Effector memory CD8-positive, alpha-beta T cell (primary cell): Measurements from ENCODE around the gene FNDC1.

ENCODE experiments used
- ATAC-seq: fragments of 150-1000 bp; cut with Tn5 transposase; replicated peaks from 2 replicates; pipeline ENCODE4 v1.10.0; 2021; ENCODE audit warnings: mild to moderate bottlenecking, moderate library complexity
- DNase-seq, 3 experiments: peaks; one replicate each; pipeline ENCODE4 v3.0.0; 2021
- H3K27ac Mint-ChIP-seq, 2 donors: one replicate each; pipeline ENCODE4 v1.8.0; 2022; ENCODE audit warnings: mild to moderate bottlenecking in 2 of 2, mixed read lengths in 2 of 2, moderate library complexity in 2 of 2
- H3K27me3 Mint-ChIP-seq, 2 donors: one replicate each; pipeline ENCODE4 v1.8.0; 2022; ENCODE audit warnings: mixed read lengths in 2 of 2
- H3K36me3 Mint-ChIP-seq: one replicate; pipeline ENCODE4 v1.8.0; 2022; ENCODE audit warnings: mild to moderate bottlenecking, moderate library complexity, mixed read lengths; ENCODE audit not compliant: insufficient read depth
- H3K4me1 Mint-ChIP-seq, 2 donors: one replicate each; pipeline ENCODE4 v1.8.0; 2022; ENCODE audit warnings: low read depth in 2 of 2, mixed read lengths in 2 of 2
- H3K4me3 Mint-ChIP-seq, 2 donors: one replicate each; pipeline ENCODE4 v1.8.0; 2022; ENCODE audit warnings: mild to moderate bottlenecking in 2 of 2, mixed read lengths in 2 of 2, moderate library complexity in 2 of 2
- H3K9me3 Mint-ChIP-seq, 2 donors: one replicate each; pipeline ENCODE4 v1.8.0; 2022; ENCODE audit warnings: mixed read lengths in 2 of 2

FNDC1 gene

DNA sequence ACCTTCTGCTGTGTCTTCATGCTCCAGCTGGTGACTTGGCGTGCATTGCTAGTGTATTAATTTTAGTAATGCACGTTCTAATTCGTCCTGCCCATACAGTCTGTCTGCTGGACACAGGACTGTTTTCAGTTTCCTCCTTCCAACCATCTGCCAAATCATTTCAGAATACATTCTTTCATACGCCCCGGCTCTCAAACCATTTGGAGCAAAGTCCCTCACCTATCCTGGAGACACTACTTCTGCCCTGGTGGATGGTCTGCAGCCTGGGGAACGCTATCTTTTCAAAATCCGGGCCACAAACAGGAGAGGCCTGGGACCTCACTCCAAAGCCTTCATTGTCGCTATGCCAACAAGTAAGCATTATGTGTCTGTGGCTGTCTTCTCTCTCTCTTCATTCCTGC lies 60.5 kb downstream of the FNDC1 start:
- Mint-ChIP-seq H3K4me1 (peaks cover 0 to 2% of the 10 kb centered on the region in 2 donors), H3K27ac (no peak overlapping the region), H3K36me3 (no peaks in the 10 kb centered on the region), H3K27me3 (peaks cover 40 to 61% of the 10 kb centered on the region in 2 donors), H3K4me3 (no peak overlapping the region), H3K9me3 (no peaks in the 10 kb centered on the region)
- DNase-seq = no peak
- ATAC-seq = no peak

DNA sequence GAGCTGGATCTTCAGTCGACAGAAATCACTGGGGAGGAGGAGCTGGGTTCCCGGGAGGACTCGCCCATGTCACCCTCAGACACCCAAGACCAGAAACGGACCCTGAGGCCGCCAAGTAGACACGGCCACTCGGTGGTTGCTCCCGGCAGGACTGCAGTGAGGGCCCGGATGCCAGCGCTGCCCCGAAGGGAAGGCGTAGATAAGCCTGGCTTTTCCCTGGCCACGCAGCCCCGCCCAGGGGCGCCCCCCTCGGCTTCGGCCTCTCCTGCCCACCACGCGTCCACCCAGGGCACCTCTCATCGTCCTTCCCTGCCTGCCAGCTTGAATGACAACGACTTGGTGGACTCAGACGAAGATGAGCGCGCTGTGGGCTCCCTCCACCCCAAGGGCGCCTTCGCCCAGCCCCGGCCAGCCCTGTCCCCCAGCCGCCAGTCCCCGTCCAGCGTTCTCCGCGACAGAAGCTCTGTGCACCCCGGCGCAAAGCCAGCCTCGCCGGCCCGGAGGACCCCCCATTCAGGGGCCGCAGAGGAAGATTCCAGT lies 63.0 kb downstream of the FNDC1 start:
- H3K27me3 Mint-ChIP-seq = peaks cover 58 to 67% of the 10 kb centered on the region in 2 donors
- H3K4me3 Mint-ChIP-seq = peak overlapping the region in 1 of 2 donors; percentile 15
- ATAC-seq (no peak), DNase-seq (no peak)
- no peaks in the 10 kb centered on the region for H3K9me3 Mint-ChIP-seq
- H3K27ac Mint-ChIP-seq = no peak overlapping the region
- peaks cover 0 to 2% of the 10 kb centered on the region in 2 donors for H3K4me1 Mint-ChIP-seq
- H3K36me3 Mint-ChIP-seq = no peaks in the 10 kb centered on the region

DNA sequence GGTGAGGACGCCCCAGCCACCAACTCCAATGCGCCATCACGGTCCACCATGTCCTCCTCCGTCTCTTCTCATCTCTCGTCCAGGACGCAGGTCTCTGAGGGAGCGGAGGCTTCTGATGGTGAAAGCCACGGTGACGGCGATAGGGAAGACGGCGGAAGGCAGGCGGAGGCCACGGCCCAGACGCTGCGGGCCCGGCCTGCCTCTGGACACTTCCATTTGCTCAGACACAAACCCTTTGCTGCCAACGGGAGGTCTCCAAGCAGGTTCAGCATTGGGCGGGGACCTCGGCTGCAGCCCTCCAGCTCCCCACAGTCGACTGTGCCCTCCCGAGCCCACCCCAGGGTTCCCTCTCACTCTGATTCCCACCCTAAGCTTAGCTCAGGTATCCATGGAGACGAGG lies 63.6 kb downstream of the FNDC1 start:
- Mint-ChIP-seq H3K27ac (no peak overlapping the region), H3K9me3 (no peaks in the 10 kb centered on the region), H3K4me1 (peaks cover 0 to 2% of the 10 kb centered on the region in 2 donors), H3K36me3 (no peaks in the 10 kb centered on the region), H3K4me3 (no peak overlapping the region), H3K27me3 (peaks cover 61 to 66% of the 10 kb centered on the region in 2 donors)
- ATAC-seq = no peak
- DNase-seq = no peak

DNA sequence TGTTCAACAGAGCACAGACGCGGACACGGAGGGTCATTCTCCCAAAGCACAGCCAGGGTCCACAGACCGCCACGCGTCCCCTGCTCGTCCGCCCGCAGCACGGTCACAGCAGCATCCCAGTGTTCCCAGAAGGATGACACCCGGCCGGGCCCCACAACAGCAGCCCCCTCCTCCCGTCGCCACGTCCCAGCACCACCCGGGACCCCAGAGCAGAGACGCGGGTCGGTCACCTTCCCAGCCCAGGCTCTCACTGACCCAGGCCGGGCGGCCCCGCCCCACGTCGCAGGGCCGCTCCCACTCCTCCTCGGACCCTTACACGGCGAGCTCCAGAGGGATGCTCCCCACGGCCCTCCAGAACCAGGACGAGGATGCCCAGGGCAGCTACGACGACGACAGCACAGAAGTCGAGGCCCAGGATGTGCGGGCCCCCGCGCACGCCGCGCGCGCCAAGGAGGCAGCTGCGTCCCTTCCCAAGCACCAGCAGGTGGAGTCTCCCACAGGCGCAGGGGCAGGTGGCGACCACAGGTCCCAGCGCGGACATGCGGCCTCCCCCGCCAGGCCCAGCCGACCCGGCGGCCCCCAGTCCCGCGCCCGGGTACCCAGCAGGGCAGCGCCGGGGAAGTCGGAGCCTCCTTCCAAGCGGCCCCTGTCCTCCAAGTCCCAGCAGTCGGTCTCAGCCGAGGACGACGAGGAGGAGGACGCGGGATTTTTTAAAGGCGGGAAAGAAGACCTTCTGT lies 64.3 kb downstream of the FNDC1 start:
- Mint-ChIP-seq H3K9me3 (no peaks in the 10 kb centered on the region), H3K4me1 (peaks cover 0 to 2% of the 10 kb centered on the region in 2 donors), H3K36me3 (no peaks in the 10 kb centered on the region), H3K27me3 (peaks cover 65 to 68% of the 10 kb centered on the region in 2 donors), H3K4me3 (no peak overlapping the region), H3K27ac (no peak overlapping the region)
- DNase-seq (no peak), ATAC-seq (no peak)

DNA sequence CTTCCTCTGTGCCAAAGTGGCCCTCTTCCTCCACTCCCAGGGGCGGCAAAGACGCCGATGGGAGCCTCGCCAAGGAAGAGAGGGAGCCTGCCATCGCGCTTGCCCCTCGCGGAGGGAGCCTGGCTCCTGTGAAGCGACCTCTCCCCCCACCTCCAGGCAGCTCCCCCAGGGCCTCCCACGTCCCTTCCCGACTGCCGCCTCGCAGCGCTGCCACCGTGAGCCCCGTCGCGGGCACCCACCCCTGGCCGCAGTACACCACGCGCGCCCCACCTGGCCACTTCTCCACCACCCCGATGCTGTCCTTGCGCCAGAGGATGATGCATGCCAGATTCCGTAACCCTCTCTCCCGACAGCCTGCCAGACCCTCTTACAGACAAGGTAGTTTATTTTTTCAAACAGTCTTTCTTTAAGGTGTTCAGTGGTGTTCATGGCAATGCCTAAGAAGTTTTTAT lies 64.9 kb downstream of the FNDC1 start:
- H3K27me3 Mint-ChIP-seq = peaks cover 71 to 74% of the 10 kb centered on the region in 2 donors
- H3K4me1 Mint-ChIP-seq = peaks cover 0 to 2% of the 10 kb centered on the region in 2 donors
- no peak overlapping the region for H3K4me3 Mint-ChIP-seq
- H3K9me3 Mint-ChIP-seq = no peaks in the 10 kb centered on the region
- no peak for ATAC-seq
- no peaks in the 10 kb centered on the region for H3K36me3 Mint-ChIP-seq
- H3K27ac Mint-ChIP-seq = no peak overlapping the region
- DNase-seq = no peak

DNA sequence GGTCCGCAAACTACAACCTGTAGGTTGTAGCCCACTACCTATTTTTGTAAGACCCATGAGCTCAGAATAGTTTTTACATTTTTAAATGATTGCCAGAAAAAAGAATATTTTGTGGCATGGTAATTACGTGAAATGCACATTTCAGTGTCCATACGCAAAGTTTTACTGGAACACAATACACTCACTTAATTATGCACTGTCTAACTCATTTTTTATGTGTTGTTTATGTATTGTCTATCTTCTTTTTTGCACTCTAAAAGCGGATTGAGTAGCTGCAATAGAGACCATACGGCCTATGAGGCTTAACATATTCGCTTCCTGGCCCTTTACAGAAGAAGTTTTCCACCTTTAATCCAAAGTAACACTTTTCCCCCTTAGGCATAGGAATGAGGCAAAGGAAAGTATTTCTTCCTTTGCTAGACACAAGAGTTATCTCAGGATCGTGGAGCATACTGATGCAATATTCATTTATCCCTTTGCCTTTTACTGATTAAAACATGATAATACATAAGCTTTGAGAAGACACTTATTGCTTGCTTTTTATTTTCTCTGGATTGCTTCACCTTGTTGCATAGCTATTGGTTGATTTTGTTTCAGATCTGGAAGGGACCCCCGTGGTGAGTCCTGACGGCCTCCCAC lies 69.8 kb downstream of the FNDC1 start:
- Mint-ChIP-seq H3K9me3 (no peaks in the 10 kb centered on the region), H3K4me1 (peaks cover 0 to 2% of the 10 kb centered on the region in 2 donors), H3K4me3 (no peak overlapping the region), H3K27me3 (peaks cover 70% of the 10 kb centered on the region in 2 donors), H3K27ac (no peak overlapping the region), H3K36me3 (no peaks in the 10 kb centered on the region)
- DNase-seq (no peak), ATAC-seq (no peak)

DNA sequence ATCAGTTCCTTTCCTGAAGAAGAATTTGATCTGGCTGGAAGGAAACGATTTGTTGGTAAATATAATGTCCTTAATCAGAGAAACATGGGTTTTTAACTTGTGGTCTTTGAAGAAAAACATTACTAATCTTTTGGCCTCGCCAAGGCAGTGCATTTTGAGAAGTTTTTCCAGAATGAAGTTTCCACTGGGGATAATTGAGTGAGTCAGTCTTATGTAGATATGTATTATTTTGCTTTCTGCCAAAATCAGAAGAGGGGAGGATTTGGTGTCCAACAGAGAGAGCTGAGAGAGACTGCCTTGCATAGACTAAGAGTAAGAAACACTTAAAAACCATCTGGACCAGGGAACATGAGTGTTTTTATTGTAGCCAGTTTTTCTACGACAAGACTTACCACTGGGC lies 79.9 kb downstream of the FNDC1 start:
- no peak overlapping the region for H3K4me3 Mint-ChIP-seq
- no peaks in the 10 kb centered on the region for H3K36me3 Mint-ChIP-seq
- no peak overlapping the region for H3K27ac Mint-ChIP-seq
- DNase-seq = no peak
- H3K27me3 Mint-ChIP-seq = peaks cover 37 to 58% of the 10 kb centered on the region in 2 donors
- ATAC-seq = no peak
- H3K4me1 Mint-ChIP-seq = no peaks in the 10 kb centered on the region
- no peaks in the 10 kb centered on the region for H3K9me3 Mint-ChIP-seq

DNA sequence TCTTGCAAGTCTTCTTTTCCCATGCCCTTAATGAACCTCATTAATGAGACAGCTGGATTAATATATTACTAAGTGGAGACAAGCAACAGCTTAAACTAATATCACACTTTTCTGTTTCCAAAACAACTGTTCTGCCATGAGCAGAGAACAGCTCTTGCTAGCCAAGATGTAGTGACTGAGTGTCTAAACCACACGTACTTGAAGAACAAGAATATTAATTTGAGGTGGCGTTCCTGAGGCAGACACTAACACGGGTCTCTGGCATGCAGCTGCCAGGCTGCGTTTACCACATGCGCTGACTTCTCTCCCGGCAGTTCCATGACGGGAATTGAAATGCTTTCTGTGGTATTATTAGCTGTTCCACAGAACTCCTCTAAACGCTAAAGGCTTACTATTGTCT lies 80.6 kb downstream of the FNDC1 start:
- no peaks in the 10 kb centered on the region for H3K36me3 Mint-ChIP-seq
- no peaks in the 10 kb centered on the region for H3K4me1 Mint-ChIP-seq
- no peak for ATAC-seq
- no peak for DNase-seq
- no peaks in the 10 kb centered on the region for H3K9me3 Mint-ChIP-seq
- H3K27me3 Mint-ChIP-seq = peaks cover 37 to 58% of the 10 kb centered on the region in 2 donors
- H3K4me3 Mint-ChIP-seq = no peak overlapping the region
- H3K27ac Mint-ChIP-seq = no peak overlapping the region

DNA sequence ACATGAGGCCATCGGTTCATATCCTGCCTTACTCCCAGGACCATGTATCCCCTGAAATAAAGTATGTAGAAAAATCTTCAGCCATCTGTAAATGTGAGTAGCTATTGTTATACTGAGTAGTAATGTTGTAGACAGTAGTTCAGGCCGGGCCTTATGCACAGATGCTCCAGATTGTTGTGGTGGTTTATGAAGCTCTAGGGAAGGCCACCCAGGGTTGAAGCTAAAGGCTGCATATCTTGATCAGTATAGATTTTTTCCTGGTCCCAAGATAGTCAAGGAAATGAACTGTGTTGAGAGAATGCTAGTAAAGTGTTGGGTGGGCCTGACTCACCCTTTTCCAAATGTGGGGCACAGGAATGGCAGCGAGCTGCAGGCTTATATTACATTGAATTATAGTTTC lies 81.4 kb downstream of the FNDC1 start:
- peaks cover 42 to 66% of the 10 kb centered on the region in 2 donors for H3K27me3 Mint-ChIP-seq
- H3K4me3 Mint-ChIP-seq = no peak overlapping the region
- ATAC-seq = no peak
- H3K27ac Mint-ChIP-seq = no peak overlapping the region
- no peaks in the 10 kb centered on the region for H3K4me1 Mint-ChIP-seq
- H3K9me3 Mint-ChIP-seq = no peaks in the 10 kb centered on the region
- H3K36me3 Mint-ChIP-seq = no peaks in the 10 kb centered on the region
- DNase-seq = no peak

DNA sequence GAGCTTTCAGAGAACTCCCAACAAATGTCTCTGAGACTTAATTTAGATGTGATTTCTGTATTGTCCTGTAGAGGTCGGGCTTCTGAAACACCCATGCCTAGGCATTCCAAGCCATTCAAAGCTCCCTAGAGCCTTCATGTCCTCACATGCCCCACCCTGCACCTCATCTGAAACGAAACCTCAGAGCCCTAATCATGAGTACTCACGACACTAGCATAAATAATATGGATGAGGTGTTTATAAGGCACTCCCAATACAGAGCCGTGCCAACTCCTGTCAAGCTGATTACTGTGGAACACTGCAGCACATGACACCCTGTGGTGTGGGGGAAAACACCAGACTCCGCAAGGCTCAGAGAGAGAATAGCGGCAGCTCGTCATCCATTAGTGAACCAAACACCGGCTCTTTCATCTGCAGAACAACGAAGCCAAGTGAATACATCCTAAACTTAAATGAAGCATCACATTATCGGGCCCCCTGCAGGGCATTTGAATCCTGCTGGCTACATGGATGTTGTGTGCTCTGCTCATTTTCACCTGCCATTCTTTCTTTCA lies 83.8 kb downstream of the FNDC1 start:
- ATAC-seq = peak; percentile 32
- Mint-ChIP-seq H3K9me3 (no peaks in the 10 kb centered on the region), H3K4me1 (no peaks in the 10 kb centered on the region), H3K4me3 (no peak overlapping the region), H3K36me3 (no peaks in the 10 kb centered on the region), H3K27ac (no peak overlapping the region), H3K27me3 (peaks cover 42 to 65% of the 10 kb centered on the region in 2 donors)
- DNase-seq = no peak

DNA sequence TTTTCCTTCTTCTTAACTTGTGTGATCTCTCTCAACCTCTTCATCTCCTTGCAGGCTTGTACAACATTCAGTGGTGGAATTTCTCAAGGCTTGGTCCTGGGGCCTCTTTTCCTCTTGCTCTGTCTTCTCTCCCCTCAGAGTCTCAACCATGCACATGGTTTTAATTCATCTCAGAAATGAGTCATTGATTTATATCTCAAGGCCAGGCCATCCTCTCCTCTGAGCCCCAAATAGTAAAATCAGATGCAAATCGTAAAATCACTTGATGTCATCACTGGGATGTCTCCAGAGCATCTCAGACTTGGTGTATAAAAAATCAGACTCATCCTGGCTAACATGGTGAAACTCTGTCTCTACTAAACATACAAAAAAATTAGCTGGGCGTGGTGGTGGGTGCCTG lies 85.0 kb downstream of the FNDC1 start:
- Mint-ChIP-seq H3K4me1 (no peaks in the 10 kb centered on the region), H3K27me3 (peaks cover 37 to 72% of the 10 kb centered on the region in 2 donors), H3K36me3 (no peaks in the 10 kb centered on the region), H3K27ac (no peak overlapping the region), H3K4me3 (no peak overlapping the region), H3K9me3 (no peaks in the 10 kb centered on the region)
- no peak for DNase-seq
- no peak for ATAC-seq

DNA sequence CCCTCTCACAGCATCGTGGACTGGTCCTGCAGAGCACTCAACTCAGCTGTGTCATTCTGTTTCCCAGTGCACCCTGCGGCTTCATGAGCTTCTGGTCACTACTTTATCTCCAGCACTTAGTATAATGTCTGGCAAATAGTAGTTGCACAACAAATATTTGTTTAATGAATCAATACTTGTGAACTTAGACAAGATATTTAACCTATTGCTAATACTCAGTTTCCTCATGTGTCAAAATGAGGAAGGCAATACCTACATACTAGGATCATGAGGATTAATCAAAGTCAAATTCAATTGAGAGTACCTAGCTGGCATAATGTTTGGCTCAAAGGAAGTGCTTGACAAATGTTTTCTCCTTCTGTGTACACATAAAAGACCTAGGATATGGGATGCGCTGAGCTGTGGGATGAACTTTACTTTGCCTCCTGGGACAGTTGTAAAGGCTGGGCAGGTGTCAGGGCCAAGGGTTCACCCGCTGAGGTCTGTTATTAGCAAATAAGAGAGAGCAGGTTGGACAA lies 86.3 kb downstream of the FNDC1 start:
- no peak overlapping the region for H3K27ac Mint-ChIP-seq
- peaks cover 37 to 66% of the 10 kb centered on the region in 2 donors for H3K27me3 Mint-ChIP-seq
- no peak for ATAC-seq

DNA sequence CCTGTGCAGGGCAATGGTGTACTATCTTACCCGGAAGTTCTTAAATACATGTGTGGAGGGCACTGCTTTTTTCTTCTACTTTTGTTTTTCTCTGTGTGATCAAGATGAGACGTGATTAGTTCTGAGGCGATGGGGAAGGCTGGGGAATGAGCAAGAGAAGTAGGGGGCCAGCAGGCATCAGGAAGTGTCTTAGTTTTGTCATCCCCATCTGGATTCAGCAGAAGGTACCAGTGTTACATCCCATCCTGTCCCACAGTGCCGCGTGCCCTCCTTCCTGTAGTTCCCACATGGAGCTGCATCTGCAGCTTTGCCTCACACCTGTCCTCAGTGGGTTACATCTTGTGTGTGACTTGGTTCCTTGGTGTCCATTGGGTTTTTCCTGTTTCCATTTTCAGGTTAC lies 86.9 kb downstream of the FNDC1 start:
- Mint-ChIP-seq H3K27me3 (peaks cover 35 to 66% of the 10 kb centered on the region in 2 donors), H3K4me3 (no peak overlapping the region), H3K9me3 (no peaks in the 10 kb centered on the region), H3K4me1 (no peaks in the 10 kb centered on the region), H3K27ac (no peak overlapping the region), H3K36me3 (no peaks in the 10 kb centered on the region)
- no peak for DNase-seq
- no peak for ATAC-seq

More for the DNA sequence above, 86.3 kb downstream of the FNDC1 start:
- Mint-ChIP-seq H3K36me3 (no peaks in the 10 kb centered on the region), H3K9me3 (no peaks in the 10 kb centered on the region), H3K4me1 (no peaks in the 10 kb centered on the region), H3K4me3 (no peak overlapping the region)
- DNase-seq = no peak
